Activated naive CD4-positive, alpha-beta T cell treated with anti-CD3 and anti-CD28 coated beads, Interleukin-2, amount 10 ng/mL, durations not matched to agents 7 days and 5 days (primary cell): ENCODE measurements around the gene GHSR.

Experiments
- CTCF ChIA-PET: fragments of 350-600 bp; sonication (Branson Sonifier 250); formaldehyde crosslinking; loops from one replicate; lab custom pipeline; 2021; ENCODE audit warnings: antibody characterized with exemption; lab: Charles Lee
- DNase-seq: peaks from one replicate; pipeline ENCODE4 v3.0.0-alpha.2; 2020
- H3K27ac Mint-ChIP-seq: one replicate; pipeline ENCODE4 v1.8.0; 2021; ENCODE audit warnings: mild to moderate bottlenecking, moderate library complexity, mixed read lengths
- H3K27me3 Mint-ChIP-seq: one replicate; pipeline ENCODE4 v1.8.0; 2021; ENCODE audit warnings: mild to moderate bottlenecking, mixed read lengths
- H3K36me3 Mint-ChIP-seq: one replicate; pipeline ENCODE4 v1.8.0; 2021; ENCODE audit warnings: mixed read lengths
- H3K4me1 Mint-ChIP-seq: one replicate; pipeline ENCODE4 v1.8.0; 2021; ENCODE audit warnings: mixed read lengths
- H3K4me3 Mint-ChIP-seq: one replicate; pipeline ENCODE4 v1.8.0; 2021; ENCODE audit warnings: mild to moderate bottlenecking, moderate library complexity, mixed read lengths
- H3K9me3 Mint-ChIP-seq: one replicate; pipeline ENCODE4 v1.8.0; 2021; ENCODE audit warnings: mixed read lengths

Gene GHSR

GRCh38 chr3:172405914-172406313 is 42.3 kb downstream of the GHSR start:
- H3K4me3 Mint-ChIP-seq: no peak overlapping the region
- no peaks in the 10 kb centered on the region for H3K4me1 Mint-ChIP-seq
- H3K36me3 Mint-ChIP-seq: no peaks in the 10 kb centered on the region
- CTCF ChIA-PET: no interaction called here
- peaks cover 11% of the 10 kb centered on the region for H3K27me3 Mint-ChIP-seq
- H3K9me3 Mint-ChIP-seq: peaks cover 5% of the 10 kb centered on the region
- no peak overlapping the region for H3K27ac Mint-ChIP-seq
- DNase-seq: no peak

- Mint-ChIP-seq H3K4me1 (no peaks in the 10 kb centered on the region), H3K36me3 (no peaks in the 10 kb centered on the region), H3K27ac (no peak overlapping the region), H3K9me3 (peaks cover 5% of the 10 kb centered on the region), H3K27me3 (peaks cover 7% of the 10 kb centered on the region), H3K4me3 (no peak overlapping the region)
- no peak for DNase-seq
- CTCF ChIA-PET: no interaction called here
Measured at GRCh38 chr3:172404237-172404962, 43.9 kb downstream of the GHSR start.

- no peaks in the 10 kb centered on the region for H3K36me3 Mint-ChIP-seq
- no peak overlapping the region for H3K27ac Mint-ChIP-seq
- no peak overlapping the region for H3K4me3 Mint-ChIP-seq
- DNase-seq: no peak
- H3K27me3 Mint-ChIP-seq: peaks cover 7% of the 10 kb centered on the region
- peaks cover 5% of the 10 kb centered on the region for H3K9me3 Mint-ChIP-seq
- no peaks in the 10 kb centered on the region for H3K4me1 Mint-ChIP-seq
- CTCF ChIA-PET: interaction anchor here (0.7 kb wide), 1 partner anchor 12 kb away, joined by 3 read pairs; no protein-coding TSS in a partner anchor
Measured at GRCh38 chr3:172402892-172403643, 45.2 kb downstream of the GHSR start.

GRCh38 chr3:172402090-172402489 is 46.2 kb downstream of the GHSR start:
- DNase-seq: no peak
- Mint-ChIP-seq H3K27ac (no peak overlapping the region), H3K27me3 (peaks cover 7% of the 10 kb centered on the region), H3K4me1 (no peaks in the 10 kb centered on the region), H3K36me3 (no peaks in the 10 kb centered on the region), H3K4me3 (no peak overlapping the region), H3K9me3 (peaks cover 5% of the 10 kb centered on the region)
- CTCF ChIA-PET: no interaction called here

- DNase-seq: no peak
- Mint-ChIP-seq H3K27ac (no peak overlapping the region), H3K9me3 (peaks cover 5% of the 10 kb centered on the region), H3K27me3 (no peaks in the 10 kb centered on the region), H3K4me3 (no peak overlapping the region), H3K36me3 (no peaks in the 10 kb centered on the region), H3K4me1 (no peaks in the 10 kb centered on the region)
- CTCF ChIA-PET: interaction anchor here (1.2 kb wide), 1 partner anchor 19 kb away, joined by 3 read pairs; no protein-coding TSS in a partner anchor
Measured at GRCh38 chr3:172398484-172398883, 49.8 kb downstream of the GHSR start.

- Mint-ChIP-seq H3K4me3 (no peak overlapping the region), H3K36me3 (no peaks in the 10 kb centered on the region), H3K4me1 (no peaks in the 10 kb centered on the region), H3K27ac (no peak overlapping the region), H3K27me3 (no peaks in the 10 kb centered on the region), H3K9me3 (peaks cover 5% of the 10 kb centered on the region)
- CTCF ChIA-PET: interaction anchor here (1.2 kb wide), 1 partner anchor 18 kb away, joined by 3 read pairs; no protein-coding TSS in a partner anchor
- DNase-seq: no peak
Measured at GRCh38 chr3:172397716-172398405, 50.4 kb downstream of the GHSR start.

GRCh38 chr3:172396400-172396799 is 51.9 kb downstream of the GHSR start:
- CTCF ChIA-PET: no interaction called here
- H3K27me3 Mint-ChIP-seq: no peaks in the 10 kb centered on the region
- no peak overlapping the region for H3K27ac Mint-ChIP-seq
- peaks cover 4% of the 10 kb centered on the region for H3K9me3 Mint-ChIP-seq
- no peak for DNase-seq
- H3K4me1 Mint-ChIP-seq: no peaks in the 10 kb centered on the region
- H3K4me3 Mint-ChIP-seq: no peak overlapping the region
- H3K36me3 Mint-ChIP-seq: no peaks in the 10 kb centered on the region

- H3K9me3 Mint-ChIP-seq: no peaks in the 10 kb centered on the region
- H3K36me3 Mint-ChIP-seq: no peaks in the 10 kb centered on the region
- H3K4me3 Mint-ChIP-seq: no peak overlapping the region
- CTCF ChIA-PET: no interaction called here
- no peaks in the 10 kb centered on the region for H3K27me3 Mint-ChIP-seq
- H3K27ac Mint-ChIP-seq: no peak overlapping the region
- H3K4me1 Mint-ChIP-seq: no peaks in the 10 kb centered on the region
- no peak for DNase-seq
Measured at GRCh38 chr3:172394692-172395091, 53.6 kb downstream of the GHSR start.
